Stimulated activated CD8-positive, alpha-beta memory T cell treated with anti-CD3 and anti-CD28 coated beads, Interleukin-15, amount 100 ng/mL, for 1 hour (primary cell): ENCODE data around the gene CREB5.

Experiments used
- DNase-seq: peaks from one replicate; pipeline ENCODE4 v3.0.0-alpha.2; 2020; ENCODE audit warnings: low read depth

CREB5 gene

GRCh38 chr7:28714459-28715120 lies 302.3 kb downstream of the CREB5 start:
- DNase-seq: no peak

DNA sequence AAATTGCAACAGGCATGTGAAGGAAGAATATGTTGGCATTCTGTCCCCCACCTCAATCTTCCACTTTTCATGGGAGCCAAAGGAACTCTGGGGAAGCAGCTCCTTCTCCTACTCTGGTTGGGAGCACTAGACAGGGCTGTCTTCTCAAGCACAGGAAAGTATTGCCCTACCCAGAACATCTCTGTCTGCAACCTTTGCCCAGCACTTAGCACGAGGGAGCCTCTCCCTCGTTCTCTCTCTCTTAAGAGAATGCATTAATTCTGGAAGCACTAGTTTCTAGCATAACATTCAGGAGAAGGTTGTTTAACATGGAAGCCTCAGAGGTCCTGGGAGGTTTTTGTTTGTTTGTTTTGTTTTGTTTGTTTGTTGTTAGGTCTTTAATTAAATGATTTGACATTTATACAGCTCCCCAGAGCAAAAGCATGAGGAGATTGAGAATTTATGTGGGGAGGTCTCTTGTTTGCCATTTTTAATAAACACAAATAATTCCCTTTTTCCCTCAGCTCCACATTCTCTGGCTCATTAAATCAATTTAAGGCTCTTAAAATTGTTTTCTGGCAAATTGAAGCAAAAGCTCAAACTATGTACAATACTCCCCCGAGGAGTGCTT lies 305.2 kb downstream of the CREB5 start:
- no peak for DNase-seq

DNA sequence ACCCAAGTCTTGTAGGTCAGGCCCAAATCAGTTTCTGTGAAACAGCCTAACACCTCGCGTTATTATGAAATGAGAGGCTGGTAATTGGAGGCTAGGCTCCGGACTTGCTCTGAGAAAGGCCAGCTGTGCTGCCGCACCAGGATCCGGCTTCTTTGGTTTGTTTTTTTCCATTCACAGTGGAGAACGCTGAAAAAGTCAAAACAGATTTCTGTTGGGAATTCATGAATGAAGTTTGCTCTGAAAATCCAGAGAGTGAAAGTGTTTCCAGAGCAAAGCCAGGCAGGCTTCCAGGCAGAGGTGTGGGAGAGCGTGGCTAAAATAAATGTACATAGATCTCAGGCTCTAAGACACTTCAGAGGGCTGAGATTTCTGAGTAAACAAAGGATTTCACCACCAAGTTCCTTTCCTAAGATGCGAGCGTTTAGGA lies 305.8 kb downstream of the CREB5 start:
- no peak for DNase-seq

DNA sequence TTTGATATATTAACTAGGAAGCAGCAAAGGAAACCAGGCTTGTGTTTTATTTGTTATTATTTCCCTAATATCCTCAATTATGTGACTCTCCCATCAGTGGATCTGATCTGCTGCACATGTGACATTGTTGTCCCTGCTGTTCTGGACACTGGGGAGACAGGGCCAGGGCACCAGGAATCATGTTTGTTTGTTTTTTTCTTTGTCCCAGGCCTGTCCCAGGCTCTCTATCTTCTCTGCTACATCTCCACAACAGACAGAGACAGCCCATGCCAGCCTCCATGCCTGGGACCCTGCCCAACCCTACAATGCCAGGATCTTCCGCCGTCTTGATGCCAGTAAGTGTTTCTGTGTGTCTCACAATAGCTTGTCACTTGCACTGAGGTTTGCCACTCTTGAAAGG lies 306.2 kb downstream of the CREB5 start:
- no peak for DNase-seq

GRCh38 chr7:28722684-28723083 lies 310.4 kb downstream of the CREB5 start:
- DNase-seq: no peak

GRCh38 chr7:28723336-28723735 lies 311.0 kb downstream of the CREB5 start:
- no peak for DNase-seq

DNA sequence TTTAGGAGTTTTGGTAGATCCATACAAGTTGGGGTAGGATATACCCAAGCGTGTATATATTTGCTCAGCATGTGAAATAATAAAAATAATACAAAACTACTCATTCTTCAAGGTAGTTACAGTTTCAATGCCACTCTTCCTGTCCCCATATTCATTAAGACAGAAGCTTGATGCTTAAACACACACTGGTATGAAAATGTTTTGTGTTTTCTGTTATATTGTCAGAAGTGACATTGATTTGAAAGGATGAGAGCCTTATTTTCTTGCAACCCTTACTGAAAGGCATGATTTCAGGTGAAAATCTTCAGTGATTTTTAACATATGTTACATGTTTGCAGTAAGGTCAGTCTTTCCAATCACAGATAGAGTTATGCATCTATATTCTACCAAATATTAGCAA lies 312.2 kb downstream of the CREB5 start:
- no peak for DNase-seq

GRCh38 chr7:28725045-28725642 lies 312.8 kb downstream of the CREB5 start:
- no peak for DNase-seq

DNA sequence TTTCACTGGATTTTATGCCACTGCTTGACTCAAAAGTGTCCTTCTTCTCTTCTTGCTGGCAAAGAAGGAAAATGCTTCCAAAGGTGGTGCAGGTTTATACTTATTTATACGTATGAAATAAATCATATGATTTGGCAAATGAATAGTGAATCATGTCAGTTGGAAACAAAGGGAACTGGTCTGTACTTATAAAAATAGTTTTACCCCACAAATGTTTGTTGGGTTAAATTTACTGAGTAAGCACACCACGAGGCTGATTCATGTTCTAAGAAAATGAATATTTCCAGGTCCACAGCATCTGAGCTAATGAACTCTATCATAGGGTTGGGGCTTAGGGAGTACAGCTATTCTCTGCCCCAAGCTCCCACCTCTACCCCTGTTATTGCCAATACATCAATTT lies 313.6 kb downstream of the CREB5 start:
- DNase-seq: no peak

GRCh38 chr7:28726555-28726954 lies 314.2 kb downstream of the CREB5 start:
- DNase-seq: no peak

DNA sequence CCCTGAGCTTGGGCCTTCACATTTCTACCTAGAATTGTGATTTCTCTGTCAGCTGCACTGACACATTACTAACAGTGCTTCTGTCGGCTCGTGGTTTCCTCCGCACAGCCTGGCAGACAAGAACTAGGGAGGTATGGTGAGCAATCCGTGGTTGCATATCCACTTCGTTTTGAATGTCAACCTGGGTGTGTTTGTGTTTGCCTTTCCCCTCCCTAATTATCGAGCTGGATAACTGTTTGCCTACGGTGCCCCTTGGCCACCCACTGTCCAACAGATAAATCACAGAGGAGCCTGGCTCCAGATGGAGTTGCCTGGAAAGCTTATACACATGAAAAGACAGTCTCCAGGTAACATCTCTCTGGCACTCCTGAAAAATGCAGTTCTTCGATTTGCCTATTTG lies 317.0 kb downstream of the CREB5 start:
- no peak for DNase-seq

DNA sequence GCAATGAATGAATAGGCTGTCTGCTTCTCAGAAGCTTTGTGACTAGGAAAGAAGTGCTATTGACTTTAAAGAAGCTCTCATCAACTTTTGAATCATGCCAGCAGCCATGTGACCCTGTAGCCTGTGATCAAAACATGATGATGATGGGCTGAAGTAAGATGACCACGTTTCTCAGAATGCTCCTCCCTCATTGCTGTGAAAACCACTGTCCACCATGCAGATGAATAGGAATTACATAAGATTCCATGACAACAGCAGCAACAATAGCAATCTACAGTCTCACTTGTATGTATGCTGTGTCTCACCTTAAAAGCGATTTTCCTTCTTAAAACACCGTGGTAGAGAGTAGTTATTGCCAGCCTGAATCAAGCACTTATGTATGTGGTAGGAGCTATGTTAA lies 317.4 kb downstream of the CREB5 start:
- no peak for DNase-seq

DNA sequence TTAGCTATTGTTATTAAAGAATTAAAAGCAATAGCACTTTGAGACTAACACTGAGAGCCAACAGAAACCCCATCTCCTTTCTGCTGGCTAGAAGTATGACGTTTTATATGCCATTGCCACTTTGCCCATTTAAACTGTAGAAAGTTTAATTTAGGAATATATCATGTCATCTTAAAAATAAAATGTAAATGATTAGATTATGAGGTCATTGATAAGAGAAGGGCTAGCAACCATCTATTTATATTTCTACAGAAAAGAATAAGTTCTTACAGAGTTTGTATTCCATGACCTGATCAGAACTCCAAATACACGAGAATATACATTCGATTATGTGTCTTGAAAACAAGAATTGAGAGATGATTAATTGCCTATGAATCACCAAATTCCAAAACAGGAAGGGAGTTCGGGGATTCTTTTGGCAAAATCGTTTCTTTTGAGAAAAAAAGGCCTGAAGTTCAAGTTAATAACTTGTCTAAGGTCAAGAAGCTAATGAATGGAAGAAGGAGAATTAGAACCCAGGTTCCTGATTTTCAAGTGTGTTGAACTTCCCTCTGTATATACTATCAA lies 318.9 kb downstream of the CREB5 start:
- no peak for DNase-seq

DNA sequence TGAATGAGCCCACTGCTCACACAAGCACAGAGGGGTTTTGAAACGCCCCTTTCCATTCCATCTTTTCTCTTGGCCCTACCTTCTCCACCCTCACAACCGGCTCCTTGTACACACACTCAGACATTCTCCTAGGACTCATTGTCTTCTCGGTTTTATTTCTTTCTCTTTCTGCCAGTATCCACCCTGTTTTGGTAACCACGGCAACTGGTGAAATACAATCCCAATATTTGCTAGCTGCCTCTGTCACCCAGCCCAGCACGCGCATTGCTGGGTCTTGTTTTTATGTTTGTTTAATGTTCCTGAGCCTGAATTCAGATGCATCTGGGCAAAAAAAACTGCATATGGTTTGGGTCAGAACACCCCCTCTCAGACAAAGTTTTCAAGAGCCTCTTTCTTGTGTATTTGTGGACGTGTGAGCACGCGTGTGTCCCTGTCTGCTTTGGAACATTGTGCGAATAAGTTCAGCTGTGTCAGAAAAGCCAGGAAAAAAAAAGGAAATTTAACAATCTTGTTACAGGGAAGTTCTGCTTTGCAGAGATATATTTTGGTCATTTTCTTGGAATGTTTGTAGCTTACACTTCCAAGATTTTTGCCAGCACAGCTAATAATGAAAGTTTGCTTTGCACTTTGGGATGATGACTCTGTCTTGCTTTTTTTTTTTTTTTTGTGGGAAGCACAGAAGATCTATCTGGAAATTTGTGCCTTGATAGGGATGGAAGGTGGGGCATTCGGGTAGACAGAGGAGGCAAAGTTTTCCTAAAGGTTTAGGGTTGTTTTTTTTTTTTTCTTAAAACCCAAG lies 320.0 kb downstream of the CREB5 start:
- no peak for DNase-seq

GRCh38 chr7:28733035-28733434 lies 320.7 kb downstream of the CREB5 start:
- no peak for DNase-seq

- no peak for DNase-seq
Measured at GRCh38 chr7:28738412-28738811, 326.1 kb downstream of the CREB5 start.

GRCh38 chr7:28739128-28739527 lies 326.8 kb downstream of the CREB5 start:
- no peak for DNase-seq

DNA sequence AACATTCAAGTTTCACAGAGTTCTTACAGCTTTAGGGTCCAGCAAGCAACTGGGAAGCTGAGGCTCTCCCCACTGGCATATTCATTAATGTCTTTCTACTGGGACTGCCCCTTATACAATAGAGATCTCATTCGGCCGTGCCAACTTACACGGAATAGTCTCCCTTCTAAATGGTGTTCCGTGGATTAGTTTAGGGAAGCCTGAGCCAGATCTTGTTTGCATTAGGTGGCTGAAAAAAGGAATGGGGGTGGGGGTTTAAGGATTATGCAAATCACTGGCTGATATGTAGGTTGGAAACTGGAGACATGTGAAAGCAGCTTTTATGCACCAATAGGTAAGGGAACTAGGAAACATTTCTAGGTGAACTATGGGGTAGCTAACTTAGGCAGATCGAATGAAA lies 327.5 kb downstream of the CREB5 start:
- no peak for DNase-seq

- no peak for DNase-seq
Measured at GRCh38 chr7:28744951-28745350, 332.6 kb downstream of the CREB5 start.

GRCh38 chr7:28745351-28745750 lies 333.0 kb downstream of the CREB5 start:
- DNase-seq: no peak

DNA sequence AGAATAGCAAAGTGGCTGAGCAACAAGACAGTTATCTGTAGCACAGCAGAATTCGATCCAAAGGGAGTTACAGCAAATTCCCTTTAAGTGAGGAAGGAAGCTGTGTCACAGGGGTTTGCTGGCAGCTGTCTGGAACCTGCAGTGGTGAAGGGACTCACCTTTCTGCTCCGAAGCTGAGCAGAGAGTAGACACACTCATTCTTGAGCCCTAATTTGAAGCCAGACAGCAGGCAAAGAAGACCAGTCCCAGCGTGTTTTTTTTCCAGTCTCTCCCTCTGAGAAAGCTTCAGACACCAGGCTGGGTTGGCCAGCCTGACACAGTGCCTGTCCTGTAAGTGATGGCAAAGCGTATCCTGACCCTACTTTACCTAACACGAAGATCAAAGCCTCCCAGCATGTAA lies 335.1 kb downstream of the CREB5 start:
- no peak for DNase-seq

DNA sequence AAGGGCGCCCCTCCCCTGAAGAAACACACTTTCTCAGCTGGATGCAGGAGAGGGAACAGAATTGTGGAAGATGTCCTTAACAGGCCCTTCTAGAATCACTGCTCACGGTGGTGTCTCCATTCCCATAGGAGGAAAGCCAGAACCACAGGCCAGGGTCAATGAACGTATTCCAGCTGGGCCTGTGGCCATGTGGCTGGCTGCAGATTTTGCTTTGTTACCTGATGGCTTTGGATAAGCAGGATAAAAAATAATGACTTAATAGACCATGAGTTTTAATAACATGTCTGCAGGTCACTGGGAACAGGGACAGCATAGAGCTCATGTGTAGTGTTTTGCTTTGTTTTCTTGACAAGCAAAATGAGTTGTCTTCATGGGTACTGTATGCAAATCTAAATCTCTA lies 335.5 kb downstream of the CREB5 start:
- DNase-seq: no peak

DNA sequence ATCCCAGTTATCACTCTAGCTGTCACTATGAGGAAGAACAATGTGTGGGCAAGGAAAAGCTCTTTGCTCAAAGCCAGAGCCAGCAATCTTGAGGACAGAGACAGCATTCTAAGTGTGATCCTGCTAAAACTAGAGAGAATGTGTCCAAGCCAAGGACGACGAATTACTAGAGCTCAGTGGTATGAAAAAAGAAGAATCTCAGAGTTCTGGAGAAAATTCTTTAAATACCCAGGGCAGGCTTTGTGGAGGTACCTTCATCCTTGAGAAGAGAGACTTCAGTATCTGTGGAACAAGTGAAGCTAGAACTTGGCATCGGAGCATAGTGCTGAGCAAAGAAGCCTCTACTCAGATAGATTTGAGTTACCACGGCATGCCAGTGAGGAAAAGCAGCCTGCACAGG lies 336.0 kb downstream of the CREB5 start:
- DNase-seq: no peak
